ENCODE data around the gene ZNF808.

DNA sequence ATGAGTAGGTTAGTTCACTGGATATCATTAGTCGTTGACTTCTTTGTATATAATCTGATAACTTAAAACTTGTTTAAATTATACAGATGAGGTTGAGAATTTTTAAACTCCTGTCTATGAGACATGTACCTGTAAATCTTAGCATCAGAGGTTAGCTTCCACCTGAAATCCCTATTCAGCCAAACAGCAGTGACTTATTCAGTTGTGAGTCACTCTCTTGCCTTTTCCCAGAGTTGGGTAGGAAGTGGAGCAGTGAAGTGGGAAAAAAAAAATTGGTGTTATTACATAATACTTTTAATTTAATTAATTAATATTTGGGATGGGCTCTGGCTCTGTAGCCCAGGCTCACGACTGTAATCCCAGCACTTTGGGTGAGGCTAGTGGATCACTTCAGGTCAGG is 75.5 kb downstream of the ZNF808 start:
- TF ChIP-seq SP1 (IDR thresholded peaks at IDR 0.05) = no peak
- TF ChIP-seq HDGF (IDR thresholded peaks at IDR 0.05; ENCODE audit: borderline replicate concordance) = no peak

Measured in HEK293T (cell line).